GM18870 (cell line): ENCODE results near the gene BASP1.
"Not testable (repeated sequence)": the region's sequence is repeated elsewhere in the genome, so short reads cannot be mapped to it uniquely, and the experiment has no call there.

Source experiments
- ATAC-seq: cut with Tn5 transposase; IDR thresholded peaks from one replicate; pipeline ENCODE4 v1.9.1; 2021; ENCODE audit warnings: moderate library complexity; ENCODE audit not compliant: unreplicated experiment

BASP1 gene

DNA sequence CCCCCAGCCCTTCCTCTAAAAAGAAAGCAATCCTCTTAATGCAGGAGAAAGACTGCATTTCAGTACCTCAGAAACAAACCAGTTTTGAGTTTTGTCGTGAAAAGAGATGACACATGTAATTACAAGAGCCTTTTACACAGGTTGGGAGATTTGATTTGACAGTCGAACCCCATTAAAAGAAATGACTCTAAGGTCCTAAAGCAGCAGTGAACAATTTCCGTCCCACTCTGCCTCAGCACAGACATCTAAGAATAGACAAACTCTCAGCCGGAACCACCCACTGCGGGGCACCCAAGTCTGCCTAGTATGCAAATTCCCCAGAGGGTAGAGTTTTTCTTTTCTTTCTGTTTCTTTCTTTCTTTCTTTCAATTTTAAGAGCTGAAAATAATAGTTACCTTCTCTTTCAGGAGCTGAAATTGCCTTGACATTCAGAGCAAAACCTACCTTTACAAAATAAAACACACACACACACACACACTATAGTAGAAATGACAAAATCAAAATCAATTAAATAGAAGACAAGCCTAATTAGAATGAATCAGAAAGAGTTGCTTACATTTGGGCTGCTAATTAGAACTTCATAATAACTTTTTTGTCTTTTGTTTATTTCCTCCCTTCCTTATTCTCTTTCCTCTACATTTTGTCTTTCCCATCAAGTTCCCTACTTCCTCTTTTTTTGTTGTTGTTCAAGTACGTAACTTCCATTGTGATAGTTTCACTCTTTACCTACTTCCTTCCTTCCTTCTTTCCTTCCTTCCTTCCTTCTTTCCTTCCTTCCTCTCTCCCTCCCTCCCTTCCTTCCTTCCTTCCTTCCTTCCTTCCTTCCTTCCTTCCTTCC, 65.1 kb downstream of the BASP1 start:
- ATAC-seq: peak; percentile 99

DNA sequence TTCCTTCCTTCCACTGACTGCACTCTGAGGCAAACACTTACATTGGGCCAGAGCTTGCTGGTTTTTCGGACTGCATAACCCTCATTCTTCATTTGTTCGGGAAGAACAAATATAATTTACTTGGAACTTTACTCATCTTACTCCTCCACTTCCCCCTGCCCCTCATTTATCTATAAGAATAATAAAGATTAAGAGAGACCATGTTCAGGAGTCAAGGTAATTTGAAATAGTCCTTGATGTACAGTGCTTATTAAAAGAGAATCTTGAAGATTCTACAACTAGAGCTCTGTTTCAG, 65.6 kb downstream of the BASP1 start:
- ATAC-seq: no peak

DNA sequence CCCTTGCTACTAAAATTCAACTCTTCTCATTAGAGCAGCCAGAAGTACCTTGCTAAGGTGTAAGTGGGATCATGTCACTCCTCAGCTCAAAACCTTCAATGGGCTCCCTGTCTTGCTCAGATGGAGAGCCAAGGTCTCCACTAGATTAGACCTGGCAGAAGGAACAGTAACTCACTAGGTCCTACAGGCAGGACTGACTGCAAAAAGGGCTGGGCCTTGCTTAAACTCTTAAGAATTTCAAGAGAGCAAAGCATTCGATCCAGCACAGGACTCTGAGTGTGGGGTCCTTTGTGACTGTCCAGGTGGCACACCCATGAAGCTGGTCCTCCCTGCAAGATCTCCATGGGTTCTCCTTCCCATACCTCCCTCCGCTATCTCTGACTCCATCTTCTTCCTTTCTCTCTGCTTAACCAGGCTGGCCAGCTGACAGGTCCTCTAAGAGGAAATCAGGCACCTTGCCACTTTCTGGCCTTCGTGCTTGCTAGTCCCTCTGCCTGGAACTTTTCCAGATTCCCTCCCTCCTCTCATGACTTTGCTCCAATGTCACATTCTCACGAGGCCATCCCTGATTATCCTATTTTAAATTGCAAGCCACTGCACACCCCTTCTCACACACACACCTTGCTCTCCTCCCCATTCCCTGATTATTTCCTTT, 70.2 kb downstream of the BASP1 start:
- no peak for ATAC-seq

DNA sequence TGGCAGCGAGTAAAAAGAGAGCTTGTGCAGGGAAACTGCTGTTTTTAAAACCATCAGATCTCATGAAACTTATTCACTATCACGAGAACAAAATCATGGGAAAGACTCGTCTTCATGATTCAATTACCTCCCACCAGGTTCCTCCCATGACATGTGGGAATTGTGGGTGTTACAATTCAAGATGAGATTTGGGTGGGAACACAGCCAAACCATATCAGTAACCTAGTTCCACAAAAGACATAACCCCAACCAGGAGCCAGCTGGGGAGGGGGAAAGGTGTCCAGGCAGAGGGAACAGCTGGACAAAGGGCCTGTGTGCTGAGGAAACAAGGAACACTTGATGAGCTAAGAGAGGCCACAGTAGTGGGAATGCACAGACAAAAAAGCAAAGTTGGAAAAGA, 71.1 kb downstream of the BASP1 start:
- ATAC-seq: no peak

DNA sequence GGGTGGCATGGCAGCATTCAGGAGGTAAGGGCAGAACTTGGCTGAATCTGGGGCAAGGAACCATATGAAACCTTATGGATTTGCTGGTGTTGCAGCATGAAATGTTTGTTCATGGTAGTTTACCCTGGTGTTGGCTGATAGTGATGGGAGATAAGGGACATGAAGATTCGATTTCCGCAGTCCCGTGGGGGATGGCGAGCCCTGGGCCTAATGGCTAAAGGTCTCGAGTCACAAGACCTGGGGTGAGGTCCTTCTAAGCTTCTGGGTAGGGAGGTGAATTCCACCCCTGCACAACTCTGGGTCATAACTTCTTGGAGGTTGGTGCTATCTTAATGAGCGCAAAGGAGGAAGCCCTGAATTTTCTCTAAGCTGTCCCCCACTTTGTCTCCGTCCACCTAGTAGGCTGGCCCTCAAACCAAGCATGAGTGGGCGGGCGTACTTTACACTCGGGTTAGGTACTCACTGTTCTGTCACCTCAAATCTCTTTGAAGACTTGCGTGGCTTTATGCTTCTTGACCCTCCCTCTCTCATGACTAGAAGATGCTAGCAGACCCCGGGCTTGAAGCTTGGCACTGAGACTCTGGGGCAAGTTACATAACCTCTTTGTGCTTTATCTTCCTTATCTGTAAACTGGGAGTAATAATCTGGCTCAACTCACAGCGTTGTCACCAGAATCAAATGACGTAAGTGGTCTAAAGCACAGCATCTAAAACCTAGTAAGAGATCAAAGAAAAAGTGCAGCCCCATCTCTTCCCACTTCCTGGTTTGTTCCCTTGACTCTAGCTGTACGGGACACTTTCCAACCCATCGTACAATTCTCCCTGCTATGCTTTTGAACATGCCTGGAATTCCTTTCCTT, 72.5 kb downstream of the BASP1 start:
- ATAC-seq: no peak

DNA sequence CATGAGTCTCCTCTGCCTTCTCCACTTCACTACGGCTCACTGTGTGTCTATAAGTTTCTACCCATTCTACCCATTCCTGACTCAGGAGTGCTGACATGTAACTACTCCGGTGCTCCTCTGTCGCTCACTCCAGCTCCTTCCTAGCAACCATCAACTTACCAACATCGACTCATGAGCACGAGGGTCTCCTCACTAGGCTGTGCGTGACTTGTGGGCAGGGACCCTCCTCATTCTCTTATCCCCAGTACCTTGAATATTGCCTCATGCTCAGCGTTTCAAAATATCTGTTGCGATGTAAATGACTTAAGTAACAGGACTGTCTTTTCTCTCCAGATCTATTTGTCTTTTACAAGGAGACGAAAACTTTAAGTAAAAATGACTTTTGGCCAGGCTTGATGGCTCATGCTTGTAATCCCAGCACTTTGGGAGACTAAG, 73.1 kb downstream of the BASP1 start:
- ATAC-seq: no peak

DNA sequence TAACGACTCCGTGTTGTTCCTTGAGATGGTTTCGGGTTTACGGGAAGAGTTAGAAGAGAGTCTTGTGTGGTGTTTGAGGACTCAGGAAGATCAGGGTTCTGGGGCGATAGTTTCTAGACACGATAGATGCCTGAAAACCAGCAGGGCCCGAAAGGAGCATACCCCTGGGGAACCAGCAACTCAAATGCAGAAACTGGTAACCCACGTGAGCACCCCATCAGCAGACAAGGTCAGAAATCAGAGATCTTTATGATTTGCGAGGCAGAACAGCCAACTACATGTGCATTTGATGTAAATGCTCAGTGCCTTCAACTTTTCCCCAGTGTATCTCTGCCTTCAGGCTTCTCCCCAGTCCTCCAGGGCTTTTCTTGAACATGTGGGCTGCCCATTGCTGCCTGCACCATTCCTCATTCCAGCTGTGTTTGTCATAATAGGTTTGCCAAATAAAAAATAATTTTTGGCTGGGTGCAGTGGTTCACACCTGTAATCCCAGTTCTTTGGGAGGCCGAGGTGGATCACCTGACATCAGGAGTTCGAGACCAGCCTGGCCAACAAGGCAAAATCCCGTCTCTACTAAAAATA, 75.1 kb downstream of the BASP1 start:
- no peak for ATAC-seq

DNA sequence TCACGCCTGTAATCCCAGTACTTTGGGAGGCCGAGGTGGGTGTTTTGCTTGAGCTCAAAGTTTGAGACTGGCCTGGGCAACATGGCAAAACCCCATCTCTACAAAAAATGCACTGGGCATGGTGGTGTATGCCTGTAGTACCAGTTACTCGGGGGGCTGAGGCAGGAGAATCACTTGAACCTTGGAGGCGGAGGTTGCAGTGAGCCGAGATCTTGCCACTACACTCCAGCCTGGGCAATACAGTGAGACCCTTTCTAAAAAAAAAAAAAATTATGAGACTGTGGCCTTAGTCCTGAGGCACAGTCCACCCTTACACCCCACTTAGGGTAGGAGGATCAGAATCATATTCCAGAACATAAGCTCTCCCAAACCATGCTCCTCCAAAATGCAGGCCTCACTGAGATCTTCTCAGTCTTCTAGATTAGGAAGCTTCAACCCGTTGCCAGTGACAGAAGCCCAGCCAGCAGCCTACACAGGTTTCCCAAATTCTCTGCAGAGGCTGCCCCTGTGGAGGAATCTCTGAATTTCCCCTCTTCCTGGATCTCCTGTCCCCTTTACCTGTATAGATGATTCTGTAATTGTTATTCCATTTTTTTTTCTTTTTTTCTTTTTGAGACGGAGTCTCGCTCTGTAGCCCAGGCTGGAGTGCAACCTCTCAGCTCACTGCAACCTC, 77.3 kb downstream of the BASP1 start:
- no peak for ATAC-seq

DNA sequence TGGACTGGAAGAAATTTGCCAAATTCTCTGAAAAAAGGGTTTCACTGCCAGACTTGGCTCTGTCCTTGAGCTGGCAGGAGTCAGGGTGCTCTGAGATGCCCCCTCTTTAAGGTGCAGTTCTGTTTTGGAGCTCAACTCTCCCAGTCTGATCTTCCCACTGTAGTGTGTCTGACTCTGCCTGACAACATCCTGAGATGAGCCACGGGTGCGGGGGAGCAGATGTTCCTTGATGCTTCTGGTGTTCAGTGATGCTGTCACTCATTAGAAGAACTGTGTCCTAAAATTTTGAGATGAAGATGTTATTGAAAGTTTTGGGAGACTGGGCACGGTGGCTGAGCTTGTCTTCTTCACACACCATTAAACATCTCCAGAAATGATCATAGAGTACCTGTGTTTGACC, 78.2 kb downstream of the BASP1 start:
- no peak for ATAC-seq

DNA sequence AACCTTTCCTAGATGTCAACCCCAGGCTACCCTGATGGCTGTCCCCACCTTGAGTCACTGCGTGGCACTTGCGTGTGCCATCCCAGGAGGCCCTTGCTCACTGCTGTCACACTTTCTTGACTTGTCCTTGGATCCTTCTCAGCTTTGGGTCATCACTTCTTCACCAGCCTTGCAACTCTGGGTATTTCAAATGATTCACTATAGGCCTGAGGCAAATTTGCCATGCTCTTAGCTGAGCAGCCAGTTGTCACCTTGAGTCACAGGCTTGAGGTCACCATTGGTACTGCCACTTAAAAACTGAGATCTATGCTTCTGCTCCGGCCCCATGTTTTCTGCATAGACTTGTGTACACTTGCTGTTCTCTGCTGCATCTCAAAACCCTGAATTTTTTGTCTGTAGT, 84.7 kb downstream of the BASP1 start:
- no peak for ATAC-seq

DNA sequence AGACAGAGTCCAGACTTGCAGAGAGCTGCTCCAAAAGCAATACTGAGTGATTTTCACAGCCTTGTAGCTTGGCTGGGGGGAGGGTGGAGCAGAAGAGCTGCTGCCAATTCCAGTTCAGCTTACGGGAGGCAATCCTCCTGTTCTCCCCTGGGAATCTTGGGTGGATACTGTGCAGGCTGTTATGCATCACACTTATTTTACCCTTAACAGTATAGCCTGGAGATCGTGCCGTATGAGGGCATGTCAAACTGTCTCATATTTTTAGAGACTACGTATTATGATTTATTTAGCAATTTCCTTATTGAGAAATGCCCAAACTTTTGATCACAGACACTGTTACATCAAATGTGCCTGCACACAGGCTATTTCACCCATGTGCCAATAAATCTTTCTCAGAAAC, 85.2 kb downstream of the BASP1 start:
- no peak for ATAC-seq

DNA sequence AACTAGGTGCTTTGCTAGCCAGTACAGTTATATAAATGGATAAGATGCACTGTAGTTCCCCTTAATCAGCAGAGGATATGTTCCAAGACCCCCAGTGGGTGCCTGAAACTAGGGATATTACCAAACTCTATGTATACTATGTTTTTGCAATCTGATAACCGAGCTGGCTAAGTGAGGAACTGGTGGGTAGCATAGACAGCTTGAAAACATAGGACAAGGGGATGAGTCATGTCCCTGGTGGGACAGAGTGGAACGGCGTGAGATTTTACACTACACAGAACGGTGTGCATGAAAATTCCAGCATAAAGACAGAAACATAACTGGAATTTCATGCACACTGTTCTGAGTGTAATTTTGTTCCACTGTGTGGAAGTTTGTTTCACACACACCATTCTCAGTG, 86.9 kb downstream of the BASP1 start:
- no peak for ATAC-seq

DNA sequence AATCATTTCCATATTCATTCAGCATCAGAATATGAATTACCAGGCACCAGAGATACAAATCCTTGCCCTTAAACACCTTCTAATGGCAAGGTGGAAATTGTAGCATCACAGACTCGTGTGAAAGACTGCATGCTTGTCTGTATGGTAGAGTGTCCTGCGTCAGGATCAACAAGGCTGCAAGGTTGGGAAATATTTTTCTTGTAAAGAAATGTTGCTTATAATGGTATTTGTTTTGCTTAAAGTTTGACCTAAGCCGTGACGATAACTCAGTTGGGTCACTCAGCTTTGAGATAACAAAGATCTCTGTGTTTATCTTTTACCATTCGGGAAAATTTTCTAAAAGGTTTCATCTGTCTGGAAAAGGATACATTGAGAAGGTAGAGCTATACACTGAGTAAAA, 87.6 kb downstream of the BASP1 start:
- no peak for ATAC-seq

DNA sequence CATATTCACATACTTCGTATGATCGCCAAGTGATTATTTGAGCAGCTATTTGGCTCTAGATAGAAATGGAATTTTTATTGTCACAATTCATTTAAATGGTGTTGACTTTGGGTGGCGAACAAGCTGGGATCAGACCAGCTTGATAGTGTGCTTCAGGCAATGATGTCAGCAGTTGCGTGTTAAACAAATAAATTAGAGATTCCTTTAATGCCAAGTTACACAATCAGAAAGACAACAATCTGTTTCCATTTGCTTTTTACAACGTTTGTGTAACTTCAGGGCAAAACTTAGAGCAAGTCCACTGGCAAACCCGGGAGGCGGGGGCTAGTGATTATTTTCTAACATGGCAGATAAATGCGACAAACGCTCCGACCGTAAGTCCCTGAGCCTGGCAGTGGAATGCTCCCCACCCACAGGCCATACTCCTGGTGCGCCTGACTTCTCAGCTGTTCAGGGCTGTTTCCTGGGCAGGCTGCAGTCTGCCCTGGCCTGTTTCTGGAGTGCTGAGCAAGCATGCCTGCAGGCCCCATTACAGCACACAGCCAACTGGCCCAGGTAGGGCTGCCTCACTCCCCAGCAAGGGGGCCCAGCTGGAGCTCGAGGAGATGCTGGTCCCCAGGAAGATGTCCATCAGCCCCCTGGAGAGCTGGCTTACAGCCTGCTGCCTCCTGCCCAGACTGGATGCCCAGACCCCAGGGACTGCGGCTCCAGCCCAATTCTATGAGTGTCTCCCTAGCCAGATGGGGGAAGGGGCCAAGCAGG, 88.7 kb downstream of the BASP1 start:
- ATAC-seq: no peak

DNA sequence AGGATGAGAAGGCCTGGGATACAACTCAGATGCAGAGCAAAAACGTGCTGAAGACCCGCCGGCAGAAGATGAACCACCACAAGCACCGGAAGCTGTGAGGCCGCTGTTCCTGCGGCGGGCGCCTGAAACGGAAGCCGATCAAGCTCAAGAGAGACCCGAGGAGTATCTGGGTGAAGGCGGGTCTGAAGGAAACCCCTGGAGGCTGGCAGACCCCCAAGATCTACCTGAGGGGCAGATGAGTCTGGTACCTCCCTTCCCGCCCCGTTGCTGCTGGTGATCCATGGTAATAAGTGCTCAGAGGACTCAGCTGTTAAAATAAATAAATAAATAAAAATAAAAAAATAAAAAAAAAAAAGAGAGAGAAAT, 89.3 kb downstream of the BASP1 start:
- no peak for ATAC-seq

DNA sequence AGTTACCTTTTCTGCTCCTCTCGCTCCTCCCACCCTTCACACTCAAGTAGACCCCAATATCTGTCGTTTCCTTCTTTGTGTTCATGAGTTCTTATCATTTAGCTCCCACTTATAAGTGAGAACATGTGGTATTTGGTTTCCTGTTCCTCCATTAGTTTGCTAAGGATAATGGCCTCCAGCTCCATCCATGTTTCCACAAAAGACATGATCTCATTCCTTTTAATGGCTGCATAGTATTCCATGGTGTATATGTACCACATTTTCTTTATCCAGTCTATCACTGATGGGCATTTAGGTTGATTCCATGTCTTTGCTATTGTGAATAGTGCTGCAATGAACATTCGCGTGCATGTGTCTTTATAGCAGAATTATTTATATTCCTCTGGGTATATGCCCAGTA, 90.0 kb downstream of the BASP1 start:
- ATAC-seq: not testable (repeated sequence)

DNA sequence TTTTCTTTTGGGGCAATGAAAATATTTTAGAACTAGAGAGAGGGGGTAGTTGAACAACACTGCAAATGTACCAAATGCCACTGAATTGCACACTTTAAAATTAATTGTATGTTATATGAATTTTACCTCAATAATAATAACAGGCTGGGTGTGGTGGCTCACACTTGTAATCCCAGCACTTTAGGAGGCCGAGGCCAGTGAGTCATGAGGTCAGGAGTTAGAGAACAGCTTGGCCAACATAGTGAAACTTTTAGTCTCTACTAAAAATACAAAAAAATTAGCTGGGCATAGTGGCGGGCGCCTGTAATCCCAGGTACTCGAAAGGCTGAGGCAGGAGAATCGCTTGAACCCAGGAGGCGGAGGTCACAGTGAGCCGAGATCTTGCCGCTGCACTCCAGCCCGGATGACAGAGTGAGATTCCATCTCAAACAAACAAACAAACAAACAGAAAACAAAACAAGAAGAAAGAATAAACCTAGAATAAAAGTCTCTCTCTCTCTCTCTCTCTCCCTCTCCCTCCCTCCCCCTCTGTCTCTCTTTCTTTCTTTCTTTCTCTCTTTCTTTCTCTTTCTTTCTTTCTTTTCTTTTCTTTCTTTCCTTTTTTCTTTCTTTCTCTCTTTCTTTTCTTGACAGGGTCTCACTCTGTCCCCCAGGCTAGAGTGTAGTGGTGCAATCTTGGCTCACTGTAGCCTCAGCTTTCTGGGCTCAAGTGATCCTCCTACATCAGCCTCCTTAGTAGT, 91.1 kb downstream of the BASP1 start:
- no peak for ATAC-seq

DNA sequence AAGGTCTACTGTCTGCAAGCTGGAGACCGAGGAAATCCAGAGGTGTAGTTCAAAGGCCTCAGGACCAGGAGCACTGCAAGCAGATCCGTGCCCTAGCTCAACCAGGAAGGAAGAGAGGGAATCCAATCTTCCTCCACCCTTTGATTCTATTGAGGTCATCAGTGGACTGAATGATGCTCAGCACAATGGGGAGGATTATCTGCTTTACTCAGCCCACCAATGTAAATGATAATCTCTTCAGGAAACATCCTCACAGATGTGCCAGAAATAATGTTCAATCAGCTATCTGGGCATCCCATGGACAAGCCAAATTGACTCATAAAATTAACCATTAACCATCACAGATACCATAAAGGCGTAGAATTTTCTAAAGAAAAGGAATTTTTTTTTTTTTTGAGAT, 92.0 kb downstream of the BASP1 start:
- ATAC-seq: no peak

DNA sequence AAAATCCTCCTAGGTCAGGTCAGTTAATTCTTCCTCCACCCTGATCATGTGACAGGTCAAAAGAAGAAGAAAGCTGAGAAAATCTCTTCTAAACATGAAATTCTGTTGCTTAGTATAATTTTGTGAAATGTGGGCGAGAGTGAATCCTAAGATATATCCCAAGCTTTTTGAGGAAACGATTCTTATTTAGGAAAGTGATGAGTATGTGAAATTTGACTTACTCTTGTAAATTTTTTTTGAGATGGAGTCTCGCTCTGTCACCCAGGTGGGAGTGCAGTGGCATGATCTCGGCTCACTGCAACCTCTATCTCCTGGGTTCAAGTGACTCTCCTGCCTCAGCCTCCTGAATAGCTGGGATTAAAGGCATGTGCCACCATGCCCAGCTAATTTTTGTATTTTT, 93.1 kb downstream of the BASP1 start:
- ATAC-seq: not testable (repeated sequence)

DNA sequence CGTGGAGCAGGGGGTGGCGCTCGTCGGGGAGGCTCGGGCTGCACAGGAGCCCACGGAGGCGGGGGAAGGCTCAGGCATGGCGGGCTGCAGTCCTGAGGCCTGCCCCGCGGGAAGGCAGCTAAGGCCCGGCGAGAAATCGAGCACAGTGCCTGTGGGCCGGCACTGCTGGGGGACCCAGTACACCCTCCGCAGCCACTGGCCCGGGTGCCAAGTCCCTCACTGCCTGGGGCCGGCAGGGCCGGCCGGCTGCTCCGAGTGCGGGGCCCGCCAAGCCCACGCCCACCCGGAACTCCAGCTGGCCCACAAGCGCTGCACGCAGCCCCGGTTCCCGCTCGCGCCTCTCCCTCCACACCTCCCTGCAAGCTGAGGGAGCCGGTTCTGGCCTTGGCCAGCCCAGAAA, 94.4 kb downstream of the BASP1 start:
- not testable (repeated sequence) for ATAC-seq
